CD8-positive, alpha-beta memory T cell (primary cell): ENCODE data around the gene IZUMO2. TPM values are rescaled to one million over a fixed set of nuclear protein-coding genes. Genes with fewer than 3 reads are reported as not detected.

Source experiments
- CTCF ChIA-PET: fragments of 350-600 bp; sonication (Branson Sonifier 250); formaldehyde crosslinking; loops from one replicate; lab custom pipeline; 2021; ENCODE audit warnings: antibody characterized with exemption; lab: Charles Lee
- POLR2A ChIA-PET: fragments of 350-600 bp; sonication (Branson Sonifier 250); formaldehyde crosslinking; loops from one replicate; lab custom pipeline; 2021; ENCODE audit warnings: antibody characterized with exemption; lab: Charles Lee
- DNase-seq, 5 donors: peaks; one replicate each; pipeline versions ENCODE4 v3.0.0 to v3.0.0-alpha.2; 2020 to 2022; ENCODE audit warnings: mixed read lengths in 1 of 5
- H3K27ac ChIP-seq: one replicate; pipeline ENCODE4 v1.7.0; 2013; ENCODE audit warnings: low read depth, mild to moderate bottlenecking, low read length, moderate library complexity
- H3K27me3 ChIP-seq: 2 replicates; pipeline ENCODE4 v1.7.0; 2013; ENCODE audit warnings: low read length, mild to moderate bottlenecking; ENCODE audit not compliant: insufficient read depth, poor library complexity, severe bottlenecking
- H3K36me3 ChIP-seq: 2 replicates; pipeline ENCODE4 v1.7.0; 2013; ENCODE audit warnings: mild to moderate bottlenecking, low read length, moderate library complexity; ENCODE audit not compliant: insufficient read depth
- H3K4me1 ChIP-seq: 2 replicates; pipeline ENCODE4 v1.7.0; 2013; ENCODE audit warnings: mild to moderate bottlenecking, low read length, moderate library complexity; ENCODE audit not compliant: insufficient read depth
- H3K4me3 ChIP-seq: 2 replicates; pipeline ENCODE4 v1.7.0; 2013; ENCODE audit warnings: mild to moderate bottlenecking, low read length
- H3K9me3 ChIP-seq: 2 replicates; pipeline ENCODE4 v1.7.0; 2013; ENCODE audit warnings: mild to moderate bottlenecking, low read length
- H3K27ac Mint-ChIP-seq, 8 donors: one replicate each; pipeline ENCODE4 v1.8.0; 2020 to 2021; ENCODE audit warnings: mixed read lengths in 8 of 8, mild to moderate bottlenecking in 6 of 8, inconsistent platforms in 3 of 8, moderate library complexity in 3 of 8
- H3K27me3 Mint-ChIP-seq, 2 donors: one replicate each; pipeline ENCODE4 v1.8.0; 2020 to 2021; ENCODE audit warnings: mixed read lengths in 2 of 2, mild to moderate bottlenecking in 1 of 2, moderate library complexity in 1 of 2
- H3K36me3 Mint-ChIP-seq, 3 donors: one replicate each; pipeline ENCODE4 v1.8.0; 2020 to 2021; ENCODE audit warnings: mixed read lengths in 3 of 3, inconsistent platforms in 1 of 3, mild to moderate bottlenecking in 1 of 3
- H3K4me1 Mint-ChIP-seq, 3 donors: one replicate each; pipeline ENCODE4 v1.8.0; 2020 to 2021; ENCODE audit warnings: mixed read lengths in 3 of 3, inconsistent platforms in 1 of 3, mild to moderate bottlenecking in 1 of 3
- H3K4me3 Mint-ChIP-seq, 7 donors: one replicate each; pipeline ENCODE4 v1.8.0; 2020 to 2021; ENCODE audit warnings: mixed read lengths in 7 of 7, mild to moderate bottlenecking in 6 of 7, moderate library complexity in 4 of 7, inconsistent platforms in 2 of 7
- H3K9me3 Mint-ChIP-seq, 5 donors: one replicate each; pipeline ENCODE4 v1.8.0; 2020 to 2022; ENCODE audit warnings: mixed read lengths in 5 of 5, mild to moderate bottlenecking in 3 of 5, moderate library complexity in 2 of 5, inconsistent platforms in 1 of 5
- polyA plus RNA-seq: library from polyadenylated mRNA; unstranded; fragments of 300-500 nt; fragmentation: Illumina TruSeq; gene quantifications from one replicate; pipeline ENCODE4 v1.2.3, GENCODE V29; 2021
- total RNA-seq, 2 experiments: library from RNA; stranded (reverse); gene quantifications; one replicate each; pipeline ENCODE4 v1.2.3, GENCODE V29; 2021

The IZUMO2 gene
- total and polyA plus RNA-seq, 3 experiments from 2014 or later = not detected

- CTCF ChIA-PET = no interaction called here
- Mint-ChIP-seq H3K4me1 (no peaks in the 10 kb centered on the region), H3K9me3 (peaks cover 0 to 6% (median 0%) of the 10 kb centered on the region in 5 donors), H3K27ac (no peak overlapping the region), H3K4me3 (peak overlapping the region in 1 of 7 donors; percentile 24), H3K36me3 (no peaks in the 10 kb centered on the region), H3K27me3 (peaks cover 5 to 22% of the 10 kb centered on the region in 2 donors)
- no peaks in the 10 kb centered on the region for H3K27me3 ChIP-seq
- POLR2A ChIA-PET = no interaction called here
- H3K36me3 ChIP-seq = no peaks in the 10 kb centered on the region
- H3K4me1 ChIP-seq = no peaks in the 10 kb centered on the region
- H3K27ac ChIP-seq = no peak overlapping the region
- H3K9me3 ChIP-seq = no peaks in the 10 kb centered on the region
- H3K4me3 ChIP-seq = no peak overlapping the region
- DNase-seq = no peak
These were observed 15.2 kb upstream of the IZUMO2 start for GRCh38 chr19:50178320-50178719.

- no peaks in the 10 kb centered on the region for H3K36me3 ChIP-seq
- H3K9me3 ChIP-seq = no peaks in the 10 kb centered on the region
- POLR2A ChIA-PET = no interaction called here
- Mint-ChIP-seq H3K4me3 (no peak overlapping the region), H3K27ac (no peak overlapping the region), H3K4me1 (no peaks in the 10 kb centered on the region), H3K27me3 (peaks cover 13 to 25% of the 10 kb centered on the region in 2 donors), H3K36me3 (no peaks in the 10 kb centered on the region), H3K9me3 (peaks cover 0 to 6% (median 0%) of the 10 kb centered on the region in 5 donors)
- CTCF ChIA-PET = no interaction called here
- H3K4me1 ChIP-seq = no peaks in the 10 kb centered on the region
- no peak overlapping the region for H3K27ac ChIP-seq
- no peak overlapping the region for H3K4me3 ChIP-seq
- no peaks in the 10 kb centered on the region for H3K27me3 ChIP-seq
- no peak for DNase-seq
These were observed 13.7 kb upstream of the IZUMO2 start for GRCh38 chr19:50176775-50177174.

- Mint-ChIP-seq H3K4me3 (no peak overlapping the region), H3K36me3 (no peaks in the 10 kb centered on the region), H3K27ac (no peak overlapping the region), H3K27me3 (peaks cover 16 to 25% of the 10 kb centered on the region in 2 donors), H3K4me1 (no peaks in the 10 kb centered on the region), H3K9me3 (peaks cover 0 to 6% (median 0%) of the 10 kb centered on the region in 5 donors)
- Histone ChIP-seq H3K27me3 (no peaks in the 10 kb centered on the region), H3K4me3 (no peak overlapping the region), H3K4me1 (no peaks in the 10 kb centered on the region), H3K9me3 (no peaks in the 10 kb centered on the region), H3K27ac (no peak overlapping the region), H3K36me3 (no peaks in the 10 kb centered on the region)
- ChIA-PET CTCF (no interaction called here), POLR2A (no interaction called here)
- DNase-seq = no peak
These were observed 12.8 kb upstream of the IZUMO2 start for GRCh38 chr19:50175924-50176323.

GRCh38 chr19:50174100-50174793 is 11.2 kb upstream of the IZUMO2 start:
- no peak overlapping the region for H3K4me3 ChIP-seq
- no peak for DNase-seq
- POLR2A ChIA-PET = no interaction called here
- H3K27ac Mint-ChIP-seq = no peak overlapping the region
- H3K27me3 Mint-ChIP-seq = peaks cover 12 to 25% of the 10 kb centered on the region in 2 donors
- H3K27me3 ChIP-seq = no peaks in the 10 kb centered on the region
- CTCF ChIA-PET = no interaction called here
- H3K9me3 Mint-ChIP-seq = peaks cover 0 to 3% (median 0%) of the 10 kb centered on the region in 5 donors
- no peak overlapping the region for H3K27ac ChIP-seq
- no peak overlapping the region for H3K4me3 Mint-ChIP-seq
- H3K9me3 ChIP-seq = no peaks in the 10 kb centered on the region
- no peaks in the 10 kb centered on the region for H3K36me3 Mint-ChIP-seq
- H3K36me3 ChIP-seq = no peaks in the 10 kb centered on the region
- H3K4me1 Mint-ChIP-seq = no peaks in the 10 kb centered on the region
- H3K4me1 ChIP-seq = no peaks in the 10 kb centered on the region

GRCh38 chr19:50173127-50173526 is 10.0 kb upstream of the IZUMO2 start:
- Mint-ChIP-seq H3K36me3 (no peaks in the 10 kb centered on the region), H3K27ac (no peak overlapping the region), H3K4me1 (no peaks in the 10 kb centered on the region), H3K27me3 (peaks cover 12 to 23% of the 10 kb centered on the region in 2 donors), H3K9me3 (peaks cover 0 to 2% (median 0%) of the 10 kb centered on the region in 5 donors), H3K4me3 (no peak overlapping the region)
- Histone ChIP-seq H3K27me3 (no peaks in the 10 kb centered on the region), H3K4me3 (no peak overlapping the region), H3K9me3 (no peaks in the 10 kb centered on the region), H3K36me3 (no peaks in the 10 kb centered on the region), H3K27ac (no peak overlapping the region), H3K4me1 (no peaks in the 10 kb centered on the region)
- POLR2A ChIA-PET = no interaction called here
- DNase-seq = no peak
- CTCF ChIA-PET = no interaction called here

GRCh38 chr19:50172726-50173125 is 9.6 kb upstream of the IZUMO2 start:
- Mint-ChIP-seq H3K27me3 (peaks cover 12 to 20% of the 10 kb centered on the region in 2 donors), H3K36me3 (no peaks in the 10 kb centered on the region)

GRCh38 chr19:50171752-50172151 is 8.7 kb upstream of the IZUMO2 start:
- H3K9me3 ChIP-seq = no peaks in the 10 kb centered on the region
- H3K4me3 Mint-ChIP-seq = no peak overlapping the region
- peaks cover 0 to 2% (median 0%) of the 10 kb centered on the region in 5 donors for H3K9me3 Mint-ChIP-seq
- H3K27me3 Mint-ChIP-seq = peaks cover 12 to 25% of the 10 kb centered on the region in 2 donors
- CTCF ChIA-PET = no interaction called here
- DNase-seq = no peak
- no peaks in the 10 kb centered on the region for H3K4me1 Mint-ChIP-seq
- no peaks in the 10 kb centered on the region for H3K36me3 ChIP-seq
- POLR2A ChIA-PET = no interaction called here
- no peaks in the 10 kb centered on the region for H3K36me3 Mint-ChIP-seq
- H3K4me1 ChIP-seq = no peaks in the 10 kb centered on the region
- no peak overlapping the region for H3K27ac ChIP-seq
- H3K27me3 ChIP-seq = no peaks in the 10 kb centered on the region
- no peak overlapping the region for H3K27ac Mint-ChIP-seq
- no peak overlapping the region for H3K4me3 ChIP-seq

More at GRCh38 chr19:50172726-50173125, 9.6 kb upstream of the IZUMO2 start:
- POLR2A ChIA-PET = no interaction called here
- Histone ChIP-seq H3K27ac (no peak overlapping the region), H3K9me3 (no peaks in the 10 kb centered on the region), H3K27me3 (no peaks in the 10 kb centered on the region), H3K36me3 (no peaks in the 10 kb centered on the region), H3K4me1 (no peaks in the 10 kb centered on the region), H3K4me3 (no peak overlapping the region)
- CTCF ChIA-PET = no interaction called here
- no peak for DNase-seq
- no peak overlapping the region for H3K27ac Mint-ChIP-seq
- no peak overlapping the region for H3K4me3 Mint-ChIP-seq
- H3K4me1 Mint-ChIP-seq = no peaks in the 10 kb centered on the region
- peaks cover 0 to 2% (median 0%) of the 10 kb centered on the region in 5 donors for H3K9me3 Mint-ChIP-seq

GRCh38 chr19:50167314-50167721 is 4.2 kb upstream of the IZUMO2 start:
- Histone ChIP-seq H3K4me1 (no peaks in the 10 kb centered on the region), H3K27me3 (no peaks in the 10 kb centered on the region), H3K27ac (no peak overlapping the region), H3K4me3 (no peak overlapping the region), H3K36me3 (no peaks in the 10 kb centered on the region), H3K9me3 (no peaks in the 10 kb centered on the region)
- H3K27me3 Mint-ChIP-seq = peaks cover 7 to 31% of the 10 kb centered on the region in 2 donors
- no peak for DNase-seq
- no peaks in the 10 kb centered on the region for H3K9me3 Mint-ChIP-seq
- CTCF ChIA-PET = no interaction called here
- no peaks in the 10 kb centered on the region for H3K36me3 Mint-ChIP-seq
- H3K4me1 Mint-ChIP-seq = no peaks in the 10 kb centered on the region
- no peak overlapping the region for H3K27ac Mint-ChIP-seq
- POLR2A ChIA-PET = no interaction called here
- no peak overlapping the region for H3K4me3 Mint-ChIP-seq
